PC-9 (cell line): ENCODE results near the gene PCSK7. TPM values are rescaled to one million over a fixed set of nuclear protein-coding genes. Genes with fewer than 3 reads are reported as not detected.

Experiments used
- BruUV-seq: library from RNA; stranded (reverse); fragments of 400-500 nt; replicated peaks from 2 replicates; lab custom pipeline; 2021; lab: Mats Ljungman, UMichigan
- CTCF ChIA-PET: fragments of 300-600 bp; sonication (Branson Sonifier 250); formaldehyde crosslinking; loops from one replicate; lab custom pipeline; 2022; ENCODE audit warnings: antibody characterized with exemption; lab: Charles Lee
- POLR2A ChIA-PET: fragments of 300-600 bp; sonication (Branson Sonifier 250); formaldehyde crosslinking; loops from one replicate; lab custom pipeline; 2022; ENCODE audit warnings: antibody characterized with exemption; ENCODE audit not compliant: unreplicated experiment; lab: Charles Lee
- DNase-seq, 2 experiments: peaks; one replicate each; pipeline versions ENCODE4 v3.0.0 to v3.0.0-alpha.2; 2015 to 2022; ENCODE audit warnings: mixed read lengths in 1 of 2
- H2AFZ ChIP-seq: fragments of 200-600 bp; sonication (generic); 2 replicates; pipeline ENCODE4 v1.8.1; 2017; ENCODE audit warnings: antibody characterized with exemption
- H3F3A ChIP-seq: fragments of 200-600 bp; sonication (generic); 2 replicates; pipeline ENCODE4 v1.8.1; 2017; ENCODE audit warnings: antibody characterized with exemption, mild to moderate bottlenecking, low read depth; ENCODE audit not compliant: insufficient read depth
- H3K27ac ChIP-seq: fragments of 200-600 bp; sonication (generic); 2 replicates; pipeline ENCODE4 v1.6.1; 2016; ENCODE audit warnings: mixed run types
- H3K27me3 ChIP-seq: fragments of 200-600 bp; sonication (generic); 2 replicates; pipeline ENCODE4 v1.6.1; 2016; ENCODE audit warnings: low read depth, mixed run types; ENCODE audit not compliant: insufficient read depth
- H3K36me3 ChIP-seq: fragments of 200-600 bp; sonication (generic); 2 replicates; pipeline ENCODE4 v1.6.1; 2016; ENCODE audit warnings: low read depth, mixed run types
- H3K4me1 ChIP-seq: fragments of 200-600 bp; sonication (generic); replicated peaks from 2 replicates; pipeline ENCODE4 v1.6.1; 2016; ENCODE audit warnings: mixed run types; ENCODE audit not compliant: insufficient read depth
- H3K4me2 ChIP-seq: fragments of 200-600 bp; sonication (generic); 2 replicates; pipeline ENCODE4 v1.6.1; 2017; ENCODE audit warnings: mixed run types
- H3K4me3 ChIP-seq: fragments of 200-600 bp; sonication (generic); 2 replicates; pipeline ENCODE4 v1.6.1; 2016; ENCODE audit warnings: mixed run types
- H3K79me2 ChIP-seq: fragments of 200-600 bp; sonication (generic); 2 replicates; pipeline ENCODE4 v1.6.1; 2017; ENCODE audit warnings: low read depth, mixed run types
- H3K9me2 ChIP-seq: fragments of 200-600 bp; sonication (generic); 2 replicates; pipeline ENCODE4 v1.8.1; 2017; ENCODE audit warnings: mild to moderate bottlenecking; ENCODE audit not compliant: insufficient read depth
- H3K9me3 ChIP-seq: fragments of 200-600 bp; sonication (generic); 2 replicates; pipeline ENCODE4 v1.8.1; 2016; ENCODE audit warnings: low read depth; ENCODE audit not compliant: insufficient read depth
- H4K20me1 ChIP-seq: fragments of 200-600 bp; sonication (generic); 2 replicates; pipeline ENCODE4 v1.8.1; 2017; ENCODE audit not compliant: insufficient read depth
- CTCF ChIP-seq: fragments of 200-600 bp; sonication (generic); conservative IDR thresholded peaks from 2 replicates; pipeline ENCODE4 v1.6.1; 2017; ENCODE audit warnings: mixed run types, antibody characterized with exemption, mild to moderate bottlenecking, moderate library complexity
- EZH2 ChIP-seq: fragments of 200-600 bp; sonication (generic); IDR thresholded peaks from 2 replicates; pipeline ENCODE4 v1.8.0; 2017; ENCODE audit warnings: antibody characterized with exemption, low read depth
- intact Hi-C: fragments of 100-400 bp; cut with micrococcal nuclease; formaldehyde crosslinking; loops from one replicate; pipeline ENCODE4 v1.10.0; 2022; ENCODE audit not compliant: unreplicated experiment
- total RNA-seq: library from RNA; stranded (reverse); gene quantifications from 2 replicates; pipeline ENCODE4 v1.2.3, GENCODE V29; 2021

Gene PCSK7
- total RNA-seq, 1 experiment from 2014 or later: 41.6 TPM

GRCh38 chr11:117187799-117188481 lies 43.9 kb downstream of the PCSK7 start:
- no peak for DNase-seq
- H3K27me3 ChIP-seq: no peaks in the 10 kb centered on the region
- no peak overlapping the region for H3K4me3 ChIP-seq
- BruUV-seq: no TSS peak
- no peaks in the 10 kb centered on the region for H3K9me3 ChIP-seq
- H4K20me1 ChIP-seq: no peaks in the 10 kb centered on the region
- H3F3A ChIP-seq: no peaks in the 10 kb centered on the region
- H3K79me2 ChIP-seq: no peaks in the 10 kb centered on the region
- H3K27ac ChIP-seq: no peak overlapping the region
- no peak for TF ChIP-seq CTCF
- TF ChIP-seq EZH2: no peak
- no peaks in the 10 kb centered on the region for H3K9me2 ChIP-seq
- ChIA-PET CTCF (no interaction called here), POLR2A (no interaction called here)
- H2AFZ ChIP-seq: no peak overlapping the region
- H3K4me2 ChIP-seq: no peak overlapping the region
- intact Hi-C loops: no loop called here
- no peaks in the 10 kb centered on the region for H3K36me3 ChIP-seq
- H3K4me1 ChIP-seq: no peaks in the 10 kb centered on the region

GRCh38 chr11:117187428-117187798 lies 44.5 kb downstream of the PCSK7 start:
- H3K27me3 ChIP-seq: no peaks in the 10 kb centered on the region
- ChIA-PET CTCF (no interaction called here), POLR2A (no interaction called here)
- H3K4me1 ChIP-seq: no peaks in the 10 kb centered on the region
- no peak overlapping the region for H3K27ac ChIP-seq
- H3F3A ChIP-seq: no peaks in the 10 kb centered on the region
- intact Hi-C loops: no loop called here
- H3K9me2 ChIP-seq: no peaks in the 10 kb centered on the region
- no peak overlapping the region for H3K4me3 ChIP-seq
- BruUV-seq: no TSS peak
- H3K79me2 ChIP-seq: no peaks in the 10 kb centered on the region
- H2AFZ ChIP-seq: no peak overlapping the region
- H3K9me3 ChIP-seq: no peaks in the 10 kb centered on the region
- H3K4me2 ChIP-seq: no peak overlapping the region
- no peak for DNase-seq
- H4K20me1 ChIP-seq: no peaks in the 10 kb centered on the region
- TF ChIP-seq EZH2 (no peak), CTCF (no peak)
- H3K36me3 ChIP-seq: no peaks in the 10 kb centered on the region

- Histone ChIP-seq H3F3A (no peaks in the 10 kb centered on the region), H3K36me3 (no peaks in the 10 kb centered on the region), H3K79me2 (no peaks in the 10 kb centered on the region), H3K9me2 (no peaks in the 10 kb centered on the region), H3K9me3 (no peaks in the 10 kb centered on the region), H4K20me1 (no peaks in the 10 kb centered on the region), H3K4me3 (no peak overlapping the region), H3K27me3 (no peaks in the 10 kb centered on the region), H2AFZ (no peak overlapping the region), H3K4me1 (no peaks in the 10 kb centered on the region), H3K27ac (no peak overlapping the region), H3K4me2 (no peak overlapping the region)
- ChIA-PET POLR2A (no interaction called here), CTCF (no interaction called here)
- no peak for DNase-seq
- intact Hi-C loops: no loop called here
- TF ChIP-seq EZH2: no peak
- no peak for TF ChIP-seq CTCF
- BruUV-seq: no TSS peak
Measured at GRCh38 chr11:117187007-117187406, 44.9 kb downstream of the PCSK7 start.
